NCI-H1417 (cell line): Measurements from ENCODE around the gene FRMD4B.

Source experiments
- DNase-seq, 3 experiments: peaks; one replicate each; lab custom pipeline; 2025; lab: John Stamatoyannopoulos, UW

FRMD4B gene

GRCh38 chr3:69385723-69386555 is at the start of gene FRMD4B:
TSS of gene FRMD4B (minus strand) at chr3:69386088. CDS start at chr3:69385989, 99 bp downstream.
- DNase-seq = peak in 2 of 3 experiments; percentile 57 to 66

GRCh38 chr3:69433969-69434325 is 48.1 kb upstream of the FRMD4B start:
- DNase-seq = no peak

GRCh38 chr3:69433121-69433968 is 47.5 kb upstream of the FRMD4B start:
- no peak for DNase-seq

GRCh38 chr3:69428657-69429255 is 42.9 kb upstream of the FRMD4B start:
- no peak for DNase-seq

GRCh38 chr3:69426967-69427304 is 41.0 kb upstream of the FRMD4B start:
- no peak for DNase-seq

GRCh38 chr3:69426291-69426966 is 40.5 kb upstream of the FRMD4B start:
- DNase-seq = no peak

GRCh38 chr3:69425249-69425648 is 39.4 kb upstream of the FRMD4B start:
- DNase-seq = peak in 1 of 3 experiments; percentile 10

GRCh38 chr3:69423463-69424155 is 37.7 kb upstream of the FRMD4B start:
- no peak for DNase-seq

GRCh38 chr3:69422751-69423150 is 36.9 kb upstream of the FRMD4B start:
- DNase-seq = no peak

- DNase-seq = no peak
These were observed 35.1 kb upstream of the FRMD4B start for GRCh38 chr3:69420781-69421520.

- DNase-seq = no peak
These were observed 33.4 kb upstream of the FRMD4B start for GRCh38 chr3:69419276-69419675.

GRCh38 chr3:69417541-69418078 is 31.7 kb upstream of the FRMD4B start:
- DNase-seq = no peak

- DNase-seq = no peak
These were observed 27.8 kb upstream of the FRMD4B start for GRCh38 chr3:69413551-69414207.

GRCh38 chr3:69411346-69411745 is 25.5 kb upstream of the FRMD4B start:
- DNase-seq = no peak

GRCh38 chr3:69410301-69410700 is 24.4 kb upstream of the FRMD4B start:
- DNase-seq = peak; percentile 21 to 62 (median 55)

GRCh38 chr3:69409831-69410230 is 23.9 kb upstream of the FRMD4B start:
- no peak for DNase-seq

- DNase-seq = no peak
These were observed 23.1 kb upstream of the FRMD4B start for GRCh38 chr3:69409011-69409410.

- DNase-seq = no peak
These were observed 22.7 kb upstream of the FRMD4B start for GRCh38 chr3:69408542-69408941.

GRCh38 chr3:69407908-69408307 is 22.0 kb upstream of the FRMD4B start:
- DNase-seq = no peak

GRCh38 chr3:69406163-69406562 is 20.3 kb upstream of the FRMD4B start:
- no peak for DNase-seq
